HEK293 (cell line): ENCODE results near the gene SPEG.

Source experiments
- CTCF ChIA-PET: fragments of 350-600 bp; formaldehyde crosslinking; extraction: SDS; loops from one replicate; lab custom pipeline; 2021; ENCODE audit warnings: antibody characterized with exemption; lab: Yijun Ruan, JAX
- POLR2A ChIA-PET: fragments of 300-600 bp; formaldehyde crosslinking; extraction: SDS; loops from one replicate; lab custom pipeline; 2020; ENCODE audit warnings: antibody characterized with exemption, inconsistent platforms; lab: Yijun Ruan, JAX
- H3K27ac ChIP-seq: fragments of 200-500 bp; sonication (Bioruptor generic); 2 replicates; pipeline ENCODE4 v1.5.1; 2014; ENCODE audit warnings: low read depth, low read length, control low read depth, inconsistent platforms; ENCODE audit errors: extremely low read depth
- H3K36me3 ChIP-seq, 2 experiments: fragments of 200-500 bp in 1 of 2; sonication (Bioruptor generic) in 1 of 2; 1 replicate in 1 of 2; 2 replicates in 1 of 2; pipeline ENCODE4 v1.5.1; 2014 to 2017; ENCODE audit warnings: inconsistent platforms in 2 of 2, low read length in 2 of 2; ENCODE audit not compliant: control insufficient read depth in 2 of 2, insufficient read depth in 1 of 2
- H3K4me1 ChIP-seq: fragments of 200-500 bp; sonication (Bioruptor generic); 2 replicates; pipeline ENCODE4 v1.5.1; 2014; ENCODE audit warnings: mild to moderate bottlenecking, low read length, inconsistent platforms; ENCODE audit not compliant: control insufficient read depth, insufficient read depth
- H3K4me3 ChIP-seq: 2 replicates; pipeline ENCODE4 v1.5.1; 2011; ENCODE audit warnings: low read depth, mild to moderate bottlenecking, control low read depth, low read length, moderate library complexity
- H3K9me3 ChIP-seq: fragments of 200-500 bp; sonication (Bioruptor generic); 2 replicates; pipeline ENCODE4 v1.5.1; 2014; ENCODE audit warnings: low read depth, low read length, inconsistent platforms; ENCODE audit not compliant: control insufficient read depth, insufficient read depth
- BCL11B ChIP-seq: fragments of 450-650 bp; formaldehyde crosslinking; IDR thresholded peaks from 2 replicates; pipeline ENCODE4 v1.5.1; 2016; ENCODE audit warnings: low read depth, missing biosample characterization, missing genetic modification characterization
- EGR2 ChIP-seq: fragments of 450-650 bp; formaldehyde crosslinking; IDR thresholded peaks from 2 replicates; pipeline ENCODE4 v1.5.1; 2016; ENCODE audit warnings: low read depth, missing biosample characterization, missing genetic modification characterization
- HOXD13 ChIP-seq: sonication (generic); formaldehyde crosslinking; IDR thresholded peaks from 2 replicates; pipeline ENCODE4 v1.8.0; 2022; ENCODE audit warnings: missing genetic modification reagents, borderline replicate concordance
- KLF10 ChIP-seq: fragments of 450-650 bp; IDR thresholded peaks from 2 replicates; pipeline ENCODE4 v1.5.1; 2018; ENCODE audit warnings: missing biosample characterization, mild to moderate bottlenecking, missing genetic modification characterization
- MEIS1 ChIP-seq: sonication (generic); formaldehyde crosslinking; IDR thresholded peaks from 2 replicates; pipeline ENCODE4 v1.8.1; 2022; ENCODE audit warnings: missing genetic modification reagents, mild to moderate bottlenecking, borderline replicate concordance
- PRDM1 ChIP-seq: fragments of 450-650 bp; formaldehyde crosslinking; IDR thresholded peaks from 2 replicates; pipeline ENCODE4; 2016; ENCODE audit warnings: missing biosample characterization, missing genetic modification characterization
- ZEB2 ChIP-seq: fragments of 450-650 bp; formaldehyde crosslinking; IDR thresholded peaks from 2 replicates; pipeline ENCODE4 v1.5.1; 2016; ENCODE audit warnings: missing biosample characterization, missing genetic modification characterization
- ZNF138 ChIP-seq: fragments of 450-650 bp; formaldehyde crosslinking; IDR thresholded peaks from 2 replicates; pipeline ENCODE4 v1.5.1; 2016; ENCODE audit warnings: missing biosample characterization, missing genetic modification characterization, borderline replicate concordance
- ZNF175 ChIP-seq: fragments of 450-650 bp; formaldehyde crosslinking; IDR thresholded peaks from 2 replicates; pipeline ENCODE4 v1.5.1; 2016; ENCODE audit warnings: missing biosample characterization, missing genetic modification characterization
- ZNF24 ChIP-seq: fragments of 450-650 bp; formaldehyde crosslinking; IDR thresholded peaks from 2 replicates; pipeline ENCODE4 v1.5.1; 2016; ENCODE audit warnings: missing biosample characterization, missing genetic modification characterization
- ZNF311 ChIP-seq: fragments of 450-650 bp; formaldehyde crosslinking; IDR thresholded peaks from 2 replicates; pipeline ENCODE4 v1.5.1; 2017; ENCODE audit warnings: missing biosample characterization, missing genetic modification characterization, borderline replicate concordance
- ZNF37A ChIP-seq: fragments of 450-650 bp; IDR thresholded peaks from 2 replicates; pipeline ENCODE4 v1.5.1; 2018; ENCODE audit warnings: missing biosample characterization, missing genetic modification characterization
- ZNF423 ChIP-seq: fragments of 450-650 bp; formaldehyde crosslinking; IDR thresholded peaks from 2 replicates; pipeline ENCODE4 v1.5.1; 2016; ENCODE audit warnings: missing biosample characterization, missing genetic modification characterization
- ZNF48 ChIP-seq: fragments of 450-650 bp; formaldehyde crosslinking; IDR thresholded peaks from 2 replicates; pipeline ENCODE4 v1.5.1; 2016; ENCODE audit warnings: missing biosample characterization, missing genetic modification characterization
- ZNF530 ChIP-seq: fragments of 450-650 bp; formaldehyde crosslinking; IDR thresholded peaks from 2 replicates; pipeline ENCODE4 v1.5.1; 2016; ENCODE audit warnings: low read depth, missing biosample characterization, missing genetic modification characterization
- ZNF654 ChIP-seq: fragments of 450-650 bp; formaldehyde crosslinking; IDR thresholded peaks from 2 replicates; pipeline ENCODE4 v1.5.1; 2016; ENCODE audit warnings: low read depth, missing biosample characterization, missing genetic modification characterization
- ZNF664 ChIP-seq: fragments of 450-650 bp; formaldehyde crosslinking; IDR thresholded peaks from 2 replicates; pipeline ENCODE4 v1.5.1; 2016; ENCODE audit warnings: missing biosample characterization, missing genetic modification characterization
- ZNF677 ChIP-seq: fragments of 450-650 bp; IDR thresholded peaks from 2 replicates; pipeline ENCODE4 v1.5.0; 2018; ENCODE audit warnings: missing biosample characterization, mild to moderate bottlenecking, missing genetic modification characterization, moderate library complexity
- ZNF747 ChIP-seq: fragments of 450-650 bp; formaldehyde crosslinking; IDR thresholded peaks from 2 replicates; pipeline ENCODE4 v1.5.1; 2016; ENCODE audit warnings: missing biosample characterization, missing genetic modification characterization
- ZNF791 ChIP-seq: fragments of 450-650 bp; formaldehyde crosslinking; IDR thresholded peaks from 2 replicates; pipeline ENCODE4 v1.5.1; 2016; ENCODE audit warnings: missing biosample characterization, missing genetic modification characterization
- ZNF830 ChIP-seq: fragments of 450-650 bp; IDR thresholded peaks from 2 replicates; pipeline ENCODE4 v1.5.0; 2018; ENCODE audit warnings: missing biosample characterization, missing genetic modification characterization, low read depth, mild to moderate bottlenecking, moderate library complexity
- ZSCAN23 ChIP-seq: fragments of 450-650 bp; formaldehyde crosslinking; IDR thresholded peaks from 2 replicates; pipeline ENCODE4 v1.5.1; 2016; ENCODE audit warnings: missing biosample characterization, missing genetic modification characterization
- TF ChIP-seq, protein P1 (sequence below): sonication (generic); formaldehyde crosslinking; IDR thresholded peaks from 2 replicates; pipeline ENCODE4 v1.8.1; 2022; ENCODE audit warnings: mild to moderate bottlenecking, moderate library complexity, missing genetic modification reagents
- TF ChIP-seq, protein P2 (sequence below): fragments of 450-650 bp; formaldehyde crosslinking; IDR thresholded peaks from 2 replicates; pipeline ENCODE4; 2016; ENCODE audit warnings: missing biosample characterization, missing genetic modification characterization

The SPEG gene

DNA sequence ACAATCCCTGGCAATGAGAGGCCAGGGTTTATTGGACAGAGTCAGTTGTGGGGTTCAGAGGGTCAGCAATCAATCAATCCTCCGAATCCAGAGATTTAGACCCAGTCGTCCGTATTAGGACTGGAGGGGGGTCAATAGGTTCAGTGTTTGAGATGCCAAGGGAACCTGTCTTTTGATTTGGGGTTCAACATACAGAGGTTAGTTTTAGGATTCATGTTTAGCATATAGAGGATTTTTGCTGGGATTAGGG, 64.3 kb downstream of the SPEG start:
- ChIA-PET POLR2A (interaction anchor here (0.8 to 2.3 kb wide), 18 partner anchors 9 to 111 kb away, joined by 3 to 21 read pairs (median 5); partner anchors contain the start of genes ASIC4, CHPF, DNPEP and TMEM198), CTCF (interaction anchor here (0.7 to 11.4 kb wide), 9 partner anchors 13 to 524 kb away, joined by 3 to 252 read pairs (median 11); partner anchors contain the start of gene ASIC4)
- Histone ChIP-seq H3K27ac (peak overlapping the region; percentile 33; the same call in 1 of the 2 replicates), H3K4me3 (peak overlapping the region; percentile 69), H3K4me1 (peaks cover 8% of the 10 kb centered on the region; the same call in 1 of the 2 replicates), H3K9me3 (no peaks in the 10 kb centered on the region), H3K36me3 (peaks cover 0 to 18% of the 10 kb centered on the region in 2 experiments; a peak in 2 of 3 replicates)
- TF ChIP-seq ZNF664 (tag by site-specific recombination) (no peak), ZNF24 (tag by site-specific recombination) (no peak), ZNF747 (no peak), ZNF311 (tag by site-specific recombination) (no peak), BCL11B (tag by site-specific recombination) (no peak), PRDM1 (tag by site-specific recombination) (no peak), ZNF37A (tag by site-specific recombination) (no peak), ZNF530 (tag by site-specific recombination) (no peak), ZNF423 (tag by site-specific recombination) (no peak), ZNF830 (tag by site-specific recombination) (no peak), ZNF48 (tag by site-specific recombination) (no peak), ZNF138 (tag by site-specific recombination) (no peak), ZNF175 (tag by site-specific recombination) (no peak), EGR2 (tag by site-specific recombination) (no peak), HOXD13 (CRISPR knock-in tag) (no peak)
- TF ChIP-seq, protein P1, sequence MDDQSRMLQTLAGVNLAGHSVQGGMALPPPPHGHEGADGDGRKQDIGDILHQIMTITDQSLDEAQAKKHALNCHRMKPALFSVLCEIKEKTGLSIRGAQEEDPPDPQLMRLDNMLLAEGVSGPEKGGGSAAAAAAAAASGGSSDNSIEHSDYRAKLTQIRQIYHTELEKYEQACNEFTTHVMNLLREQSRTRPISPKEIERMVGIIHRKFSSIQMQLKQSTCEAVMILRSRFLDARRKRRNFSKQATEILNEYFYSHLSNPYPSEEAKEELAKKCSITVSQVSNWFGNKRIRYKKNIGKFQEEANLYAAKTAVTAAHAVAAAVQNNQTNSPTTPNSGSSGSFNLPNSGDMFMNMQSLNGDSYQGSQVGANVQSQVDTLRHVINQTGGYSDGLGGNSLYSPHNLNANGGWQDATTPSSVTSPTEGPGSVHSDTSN (CRISPR knock-in tag), result no peak

DNA sequence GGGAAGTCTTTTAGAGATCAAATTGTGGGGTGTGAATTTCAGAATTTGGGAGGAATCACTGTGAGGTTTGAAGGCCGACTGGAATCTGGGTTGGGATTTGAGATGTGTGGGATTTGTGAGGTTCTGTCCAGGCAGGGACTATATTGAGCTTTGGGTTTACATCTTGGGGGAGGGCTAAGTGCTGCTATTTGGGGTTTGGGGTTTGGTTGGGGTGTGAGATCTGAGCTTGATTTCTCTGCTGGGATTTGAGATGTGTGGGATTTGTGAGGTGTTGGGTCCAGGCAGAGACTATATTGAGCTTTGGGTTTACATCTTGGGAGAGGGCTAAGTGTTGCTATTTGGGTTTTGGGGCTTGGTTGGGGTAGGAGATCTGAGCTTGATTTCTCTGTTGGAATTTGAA, 64.9 kb downstream of the SPEG start:
- no peak for TF ChIP-seq MEIS1 (CRISPR knock-in tag)
- no peak for TF ChIP-seq KLF10 (tag by site-specific recombination)
- TF ChIP-seq ZEB2 (tag by site-specific recombination), result no peak
- no peak for TF ChIP-seq ZSCAN23 (tag by site-specific recombination)
- TF ChIP-seq, protein P2, sequence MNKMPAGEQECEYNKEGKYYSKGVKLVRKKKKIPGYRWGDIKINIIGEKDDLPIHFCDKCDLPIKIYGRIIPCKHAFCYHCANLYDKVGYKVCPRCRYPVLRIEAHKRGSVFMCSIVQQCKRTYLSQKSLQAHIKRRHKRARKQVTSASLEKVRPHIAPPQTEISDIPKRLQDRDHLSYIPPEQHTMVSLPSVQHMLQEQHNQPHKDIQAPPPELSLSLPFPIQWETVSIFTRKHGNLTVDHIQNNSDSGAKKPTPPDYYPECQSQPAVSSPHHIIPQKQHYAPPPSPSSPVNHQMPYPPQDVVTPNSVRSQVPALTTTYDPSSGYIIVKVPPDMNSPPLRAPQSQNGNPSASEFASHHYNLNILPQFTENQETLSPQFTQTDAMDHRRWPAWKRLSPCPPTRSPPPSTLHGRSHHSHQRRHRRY (tag by site-specific recombination), result no peak
- TF ChIP-seq ZNF791 (tag by site-specific recombination), result no peak
- TF ChIP-seq ZNF654, result no peak
- TF ChIP-seq ZNF677 (tag by site-specific recombination), result no peak
- Histone ChIP-seq H3K36me3 (peaks cover 0 to 23% of the 10 kb centered on the region in 2 experiments; a peak in 2 of 3 replicates), H3K27ac (no peak overlapping the region), H3K9me3 (no peaks in the 10 kb centered on the region), H3K4me1 (peaks cover 8% of the 10 kb centered on the region; the same call in 1 of the 2 replicates), H3K4me3 (no peak overlapping the region; the same call in 1 of the 2 replicates)
- ChIA-PET POLR2A (interaction anchor here (0.6 to 2.3 kb wide), 4 partner anchors 8 to 111 kb away, joined by 3 to 12 read pairs (median 6); no protein-coding TSS in a partner anchor), CTCF (interaction anchor here (0.6 to 11.4 kb wide), 15 partner anchors 12 to 277 kb away, joined by 3 to 252 read pairs (median 4); partner anchors contain the start of gene ASIC4)
